AG08395 (cell line): Measurements from ENCODE around the gene KCNQ1OT1.
A peak's percentile ranks its signal among the peaks of the same experiment; 100 is the strongest.

Experiments used
- DNase-seq: peaks from one replicate; pipeline ENCODE4 v3.0.0; 2012; ENCODE audit warnings: mixed read lengths, low spot score

KCNQ1OT1 gene

GRCh38 chr11:2719831-2720590, 20.2 kb upstream of the KCNQ1OT1 start:
- no peak for DNase-seq

- no peak for DNase-seq
Observed at GRCh38 chr11:2718817-2719438, 19.1 kb upstream of the KCNQ1OT1 start.

DNA sequence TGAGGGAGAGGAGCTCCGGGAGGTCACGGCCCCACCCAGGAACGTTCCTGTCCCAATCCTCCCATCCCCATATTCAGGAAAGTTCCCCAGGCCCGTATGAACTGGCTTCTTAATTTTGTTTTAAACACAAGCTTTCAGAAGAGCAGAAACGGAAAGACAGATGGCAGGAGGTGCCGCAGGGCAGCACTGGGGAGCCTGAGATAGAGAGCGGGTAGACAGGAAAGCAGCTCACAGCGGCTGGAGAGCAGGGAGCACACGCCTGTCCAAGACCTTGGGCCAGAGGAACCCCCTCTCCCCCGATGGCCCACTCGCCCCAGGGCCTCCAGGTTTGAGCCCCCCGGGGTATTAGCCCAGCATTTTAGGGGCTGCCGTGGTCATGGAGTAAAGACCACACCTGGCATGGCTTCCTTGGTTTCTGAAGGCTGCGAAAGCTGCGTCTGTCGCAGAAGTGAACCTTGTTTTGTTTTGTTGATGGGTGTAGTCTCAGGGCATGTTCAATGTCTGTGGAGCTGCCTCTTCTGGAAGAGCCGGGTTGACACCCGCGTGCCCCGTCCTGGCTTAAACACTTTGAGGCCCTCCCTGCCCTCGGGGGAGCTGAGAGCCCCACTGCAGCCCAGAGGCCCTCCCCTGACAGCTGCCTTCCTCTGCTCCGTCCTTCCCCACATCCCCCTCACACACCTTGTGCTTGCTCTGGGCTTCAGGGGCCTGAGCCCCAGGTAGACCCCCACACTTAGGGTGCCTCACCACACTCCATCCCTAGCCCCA, 17.9 kb upstream of the KCNQ1OT1 start:
- DNase-seq = no peak

GRCh38 chr11:2716376-2717095, 16.7 kb upstream of the KCNQ1OT1 start:
- no peak for DNase-seq

DNA sequence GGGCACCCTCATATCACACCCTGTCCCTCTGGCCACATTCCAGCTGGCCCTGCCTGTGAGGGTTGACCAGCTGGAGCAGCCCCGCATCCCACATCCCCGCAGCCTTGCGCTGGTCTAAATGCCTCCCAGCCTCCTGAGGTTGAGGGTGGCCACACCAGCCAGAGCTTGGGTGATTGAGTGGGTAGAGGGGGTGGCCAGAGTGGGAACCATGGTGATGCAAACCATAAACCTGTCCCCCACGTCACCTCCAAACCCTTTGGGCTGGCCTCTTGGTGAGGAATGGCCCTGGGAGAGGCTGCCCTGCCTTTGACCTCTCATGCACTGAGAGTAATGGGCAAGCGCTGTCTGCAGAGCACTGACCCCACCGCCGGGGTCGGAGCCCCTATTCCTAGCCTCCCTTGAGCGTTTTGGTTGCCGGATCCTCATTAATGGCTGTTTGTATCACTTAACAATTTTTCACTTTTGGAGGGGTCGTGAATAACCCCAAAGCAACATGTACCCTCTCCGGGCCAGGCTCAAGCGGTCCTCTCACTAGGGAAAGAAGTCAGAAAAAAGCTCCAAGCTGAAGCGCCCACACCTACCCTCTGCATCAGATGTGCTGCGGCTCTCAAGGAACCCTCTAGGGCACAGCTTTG, 16.0 kb upstream of the KCNQ1OT1 start:
- no peak for DNase-seq

- DNase-seq = no peak
Observed at GRCh38 chr11:2714871-2715270, 15.1 kb upstream of the KCNQ1OT1 start.

- DNase-seq = no peak
Observed at GRCh38 chr11:2714463-2714800, 14.6 kb upstream of the KCNQ1OT1 start.

- DNase-seq = no peak
Observed at GRCh38 chr11:2713661-2714462, 14.1 kb upstream of the KCNQ1OT1 start.

DNA sequence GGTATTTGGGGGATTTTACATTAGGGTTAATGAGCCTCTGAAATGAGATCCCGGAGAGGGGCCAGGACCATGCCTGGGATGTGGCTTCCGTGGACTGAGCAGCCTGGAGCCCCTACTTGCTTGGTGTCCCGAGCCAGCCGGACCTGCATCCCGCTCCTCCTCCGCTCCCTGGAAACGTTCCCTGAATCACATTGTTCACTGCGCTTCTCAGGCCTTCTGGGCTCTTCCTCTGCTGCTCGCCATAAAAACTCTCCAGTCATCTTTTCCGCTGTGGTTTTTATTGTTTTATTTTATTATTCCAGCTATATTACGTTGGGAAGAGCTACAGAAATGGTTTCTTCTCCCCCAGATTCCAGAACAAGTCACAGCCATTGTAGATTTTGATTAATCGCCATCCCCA, 13.3 kb upstream of the KCNQ1OT1 start:
- DNase-seq = no peak

GRCh38 chr11:2711161-2711560, 11.4 kb upstream of the KCNQ1OT1 start:
- no peak for DNase-seq

GRCh38 chr11:2709429-2709828, 9.6 kb upstream of the KCNQ1OT1 start:
- no peak for DNase-seq

DNA sequence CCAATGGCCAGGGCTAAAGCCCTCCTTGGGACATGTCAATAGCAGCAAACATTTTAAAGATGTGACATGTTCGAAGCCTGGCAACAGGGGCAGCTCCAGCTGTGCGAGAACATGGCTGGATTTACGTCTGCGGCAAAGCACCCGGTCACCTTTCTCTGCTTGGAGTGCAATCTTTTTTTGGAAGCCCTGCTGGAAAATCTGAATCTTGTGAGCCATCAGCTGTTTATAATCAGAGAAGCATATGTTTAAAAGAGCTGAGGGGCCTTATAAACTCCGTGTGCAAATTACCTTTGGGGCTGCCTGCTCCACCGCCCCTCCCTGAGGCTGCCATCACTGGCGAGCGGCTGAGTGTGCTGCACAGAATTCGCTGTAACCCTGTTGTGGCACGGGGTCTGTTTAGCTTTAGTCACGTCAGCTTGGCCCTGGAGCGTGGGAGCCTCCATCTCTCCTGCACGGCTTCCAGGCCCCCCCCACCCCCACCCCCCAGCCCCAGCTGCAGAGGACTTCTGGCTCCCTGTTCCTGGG, 9.0 kb upstream of the KCNQ1OT1 start:
- DNase-seq = no peak

GRCh38 chr11:2708151-2708581, 8.4 kb upstream of the KCNQ1OT1 start:
- peak; percentile 45 for DNase-seq

DNA sequence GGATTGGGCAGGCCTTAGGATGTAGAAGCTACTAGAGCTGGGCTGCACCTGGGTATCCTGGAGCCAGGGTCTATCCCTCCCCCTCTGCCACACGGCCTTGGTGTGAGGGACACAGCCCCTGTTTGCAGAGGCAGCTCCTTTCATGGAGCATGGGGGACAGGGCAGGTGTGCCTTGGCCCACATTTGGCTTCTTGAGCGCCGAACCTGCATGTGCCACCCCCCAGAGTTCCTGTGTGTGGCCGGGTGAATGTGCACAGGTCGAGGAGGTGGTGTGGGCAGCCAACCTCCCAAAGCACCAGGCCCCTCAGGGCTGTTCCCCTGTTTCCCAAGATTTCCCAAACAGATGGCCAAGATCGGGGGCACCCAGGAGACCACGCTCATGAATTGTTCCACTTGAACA, 7.9 kb upstream of the KCNQ1OT1 start:
- DNase-seq = no peak

GRCh38 chr11:2706321-2706720, 6.5 kb upstream of the KCNQ1OT1 start:
- no peak for DNase-seq

DNA sequence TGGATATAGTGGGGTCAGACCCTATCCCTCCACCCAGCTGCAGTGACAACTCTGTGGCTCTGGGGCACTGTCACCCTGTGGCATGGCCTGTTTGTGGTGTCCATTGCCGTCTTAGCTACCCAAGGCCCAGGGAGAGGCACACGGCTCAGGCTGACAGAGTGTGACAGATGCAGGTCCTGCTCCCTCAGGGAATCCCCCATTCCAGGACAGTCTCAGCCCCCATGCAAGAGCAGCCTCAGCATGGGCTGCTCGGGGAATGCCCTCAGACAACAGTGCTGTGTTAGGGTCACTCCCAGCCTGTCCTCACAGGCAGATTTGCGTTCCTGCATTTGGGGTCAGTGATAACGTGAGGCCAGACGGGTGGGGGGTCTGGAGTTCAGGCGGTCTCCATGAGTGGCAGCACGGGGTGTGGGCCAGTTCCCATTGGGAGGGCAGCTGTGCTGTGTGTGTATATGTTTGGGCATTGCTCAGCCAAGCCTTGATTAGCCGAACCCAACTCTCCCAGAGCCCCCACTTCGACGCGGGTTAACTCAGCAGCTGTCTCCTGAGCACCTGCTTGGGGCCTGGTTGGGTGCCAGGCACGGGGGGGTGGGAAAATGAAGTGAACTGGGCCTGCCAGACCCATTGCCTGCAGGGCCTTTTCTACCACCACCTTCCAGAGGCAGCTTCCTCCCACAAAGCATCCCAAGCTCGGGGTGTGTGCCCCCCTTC, 5.3 kb upstream of the KCNQ1OT1 start:
- no peak for DNase-seq

DNA sequence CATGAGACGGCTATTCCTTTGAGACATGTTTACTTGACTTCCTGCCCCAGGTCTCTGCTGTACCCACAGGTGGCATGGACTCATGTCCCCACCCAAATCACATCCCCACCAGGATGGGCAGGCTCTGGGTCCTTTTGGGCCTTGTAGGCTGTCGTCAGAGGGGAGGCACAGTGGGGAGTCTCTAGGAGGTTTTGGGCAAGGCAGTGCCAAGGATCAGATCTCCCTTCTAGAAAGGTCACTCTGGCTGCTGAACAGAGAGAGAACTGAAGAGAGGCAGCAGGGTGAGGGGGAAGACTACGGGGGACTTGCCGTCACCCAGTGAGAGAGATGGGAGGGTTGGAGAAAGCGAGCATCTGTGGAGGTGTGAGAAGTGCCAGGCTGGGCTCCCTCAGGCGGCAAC, 4.6 kb upstream of the KCNQ1OT1 start:
- no peak for DNase-seq

GRCh38 chr11:2703363-2704141, 3.8 kb upstream of the KCNQ1OT1 start:
- DNase-seq = no peak

DNA sequence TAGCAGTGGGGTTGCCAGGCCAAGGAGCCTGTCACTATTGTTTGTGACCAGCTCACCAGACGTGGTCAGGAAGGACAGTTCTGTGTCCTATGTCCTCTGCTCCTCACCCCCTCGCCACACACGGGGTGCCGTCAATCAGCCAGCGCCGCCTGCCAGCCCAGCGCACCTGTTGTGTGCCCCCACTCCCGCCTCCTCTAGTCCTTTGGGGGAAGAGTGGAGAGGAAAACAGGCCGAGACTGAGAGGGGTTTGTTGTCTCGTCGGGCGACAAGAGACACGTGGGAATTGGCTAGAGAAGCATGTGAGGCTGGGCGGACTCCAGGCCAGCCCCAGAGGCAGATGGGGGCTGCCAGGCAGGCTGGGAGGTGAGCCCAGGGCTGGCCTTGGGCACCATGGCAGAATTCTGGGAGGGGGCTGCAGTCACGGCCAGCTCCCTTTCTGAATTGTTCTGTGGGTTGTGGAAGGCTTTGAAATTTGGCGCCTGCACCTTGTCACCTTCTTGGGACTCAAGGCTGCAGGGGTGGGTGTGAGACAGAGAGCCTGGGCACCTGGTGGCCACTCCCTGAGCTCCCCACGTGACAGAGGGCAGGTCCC, 3.1 kb upstream of the KCNQ1OT1 start:
- DNase-seq = no peak
